DMS114 treated with DMSO at 0.1 percent for 48 hours (cell line): ENCODE data around the gene CROCC2.

ENCODE experiments used
- DNase-seq: peaks from one replicate; lab custom pipeline; 2025; ENCODE audit not compliant: unreplicated experiment; lab: John Stamatoyannopoulos, UW

Gene CROCC2

DNA sequence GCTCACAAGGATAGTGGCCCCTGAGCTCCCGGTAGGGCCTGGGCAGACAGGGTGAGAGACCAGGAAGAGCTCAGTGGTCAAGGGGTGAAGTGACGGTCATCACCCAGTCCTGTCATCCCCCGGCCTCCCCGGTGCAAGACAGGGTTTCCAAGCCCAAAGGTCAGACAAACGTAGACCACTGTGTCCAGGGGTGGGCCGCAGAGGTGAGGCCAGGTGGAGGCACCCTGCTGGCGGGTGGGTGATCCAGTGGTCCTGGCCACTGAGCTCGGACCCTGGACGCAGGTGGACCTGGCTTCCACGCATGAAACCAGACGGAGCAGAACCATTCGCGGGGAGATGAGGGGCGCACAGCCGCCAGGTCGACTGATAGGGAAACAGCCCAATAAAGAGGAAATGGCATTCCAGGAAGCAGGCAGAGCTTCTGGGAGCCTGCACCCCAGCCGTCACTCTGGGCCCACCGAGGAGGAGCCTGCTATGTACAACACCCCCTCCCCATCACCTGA is 77.9 kb downstream of the CROCC2 start:
- DNase-seq = no peak

DNA sequence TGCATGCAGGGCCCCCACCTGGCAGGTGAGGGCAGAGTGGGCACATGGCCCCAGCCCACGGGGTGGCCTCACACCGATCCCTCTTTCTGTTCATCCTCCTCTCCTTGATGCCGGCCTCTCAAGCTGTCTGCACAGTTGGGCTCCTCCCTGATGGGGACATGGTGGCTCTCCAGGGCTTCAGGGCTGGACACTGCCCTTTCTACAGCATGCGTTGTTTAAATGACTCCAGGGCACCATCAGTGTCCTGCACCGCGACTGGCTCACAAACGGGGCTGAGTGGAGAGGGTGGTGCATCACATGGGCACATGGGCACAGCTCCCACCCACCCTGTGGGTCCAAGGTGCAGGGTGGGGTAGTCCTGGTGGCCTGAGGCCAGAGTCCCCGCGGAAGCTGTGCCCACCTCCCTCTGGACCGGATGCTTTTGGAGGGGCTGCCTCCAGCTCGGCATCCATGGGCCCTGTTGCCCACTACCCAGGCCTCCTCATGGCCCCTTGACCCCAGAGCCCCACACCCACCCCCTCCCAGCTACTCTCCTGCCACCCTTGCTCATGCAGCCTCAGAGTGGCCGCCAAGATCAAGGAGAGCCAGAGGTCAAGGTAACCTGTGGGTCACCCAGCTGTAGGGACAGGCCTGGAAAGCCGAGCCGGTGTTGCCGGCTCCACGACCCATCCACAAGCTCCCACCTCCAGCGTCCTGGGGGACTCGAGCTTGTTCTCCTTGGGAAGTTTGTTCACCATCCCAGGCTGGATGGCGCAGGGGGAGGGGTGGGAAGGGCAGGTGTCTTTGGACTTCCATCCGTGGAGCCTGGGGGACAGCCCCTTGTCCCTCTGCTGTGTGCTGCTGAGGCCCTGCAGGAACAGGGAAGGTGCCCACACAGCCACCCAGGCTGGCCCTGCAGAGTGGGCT is 80.0 kb downstream of the CROCC2 start:
- no peak for DNase-seq

DNA sequence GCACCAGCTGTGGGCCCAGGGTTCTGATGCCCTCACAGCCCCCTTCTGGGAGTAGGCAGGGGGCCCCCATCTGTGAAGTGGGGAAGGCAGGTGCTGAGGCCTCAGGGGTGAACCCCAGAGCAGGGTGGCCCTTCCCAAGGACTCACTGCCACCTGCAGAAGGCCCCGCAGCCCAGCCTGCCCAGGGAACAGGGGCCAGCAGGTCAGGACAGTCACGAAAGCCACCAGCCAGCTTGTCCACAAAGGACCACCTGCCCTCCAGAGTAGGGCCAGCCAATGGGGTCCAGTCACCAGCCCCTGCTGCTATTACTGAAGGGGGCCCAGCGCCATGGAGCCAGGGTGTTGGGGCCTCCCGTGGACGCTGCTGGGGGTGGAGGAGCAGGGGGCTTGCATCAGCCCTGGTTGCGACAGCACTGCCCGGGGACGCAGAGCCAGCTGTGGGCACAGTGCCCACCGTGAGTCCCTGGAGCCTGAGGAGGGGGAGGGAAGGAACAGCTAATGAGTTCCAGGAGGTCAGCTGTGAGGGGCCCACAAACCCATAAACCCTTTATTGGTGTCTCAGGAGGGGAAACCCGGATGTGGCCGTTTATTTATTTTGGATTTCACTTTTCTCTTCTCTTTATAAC is 80.8 kb downstream of the CROCC2 start:
- DNase-seq = no peak

DNA sequence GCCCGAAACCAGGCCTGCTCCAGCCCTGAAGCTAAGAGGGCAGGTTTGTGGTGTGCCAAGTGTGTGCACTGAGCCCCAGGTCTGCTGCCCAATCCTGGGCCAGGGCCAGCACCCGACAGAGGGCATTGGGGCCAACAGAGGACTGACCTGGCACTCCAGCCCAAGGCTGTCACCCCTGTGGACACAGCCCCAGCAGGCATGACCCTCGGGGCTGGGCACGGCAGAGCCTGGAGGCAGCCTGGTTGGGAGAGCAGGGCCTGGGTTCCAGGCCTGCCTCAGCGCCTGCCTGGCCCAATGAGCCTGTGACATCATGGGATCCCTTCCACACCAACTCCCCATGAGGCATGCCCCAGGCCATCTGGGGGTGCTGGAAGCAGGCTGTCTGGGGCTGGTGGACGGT is 81.5 kb downstream of the CROCC2 start:
- DNase-seq = no peak

DNA sequence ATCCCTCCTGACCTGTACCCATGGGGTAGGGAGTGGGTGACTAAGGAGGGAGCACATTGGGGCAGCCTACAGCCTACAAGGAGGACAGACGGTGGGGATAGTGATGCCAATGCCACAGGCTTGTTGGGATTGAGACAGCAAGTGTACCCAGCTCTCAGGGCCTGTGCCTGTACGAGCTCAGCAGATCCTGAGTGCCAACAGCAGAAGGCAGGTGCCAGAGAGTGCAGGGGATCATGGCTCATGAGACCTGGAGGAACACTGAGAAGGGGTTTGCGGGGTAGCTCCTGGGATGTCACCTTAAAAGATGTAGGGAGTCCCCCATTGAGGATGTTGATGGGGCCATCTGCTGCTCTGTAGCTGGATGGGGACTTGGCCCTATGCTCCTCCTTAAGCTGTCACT is 82.0 kb downstream of the CROCC2 start:
- DNase-seq = no peak

DNA sequence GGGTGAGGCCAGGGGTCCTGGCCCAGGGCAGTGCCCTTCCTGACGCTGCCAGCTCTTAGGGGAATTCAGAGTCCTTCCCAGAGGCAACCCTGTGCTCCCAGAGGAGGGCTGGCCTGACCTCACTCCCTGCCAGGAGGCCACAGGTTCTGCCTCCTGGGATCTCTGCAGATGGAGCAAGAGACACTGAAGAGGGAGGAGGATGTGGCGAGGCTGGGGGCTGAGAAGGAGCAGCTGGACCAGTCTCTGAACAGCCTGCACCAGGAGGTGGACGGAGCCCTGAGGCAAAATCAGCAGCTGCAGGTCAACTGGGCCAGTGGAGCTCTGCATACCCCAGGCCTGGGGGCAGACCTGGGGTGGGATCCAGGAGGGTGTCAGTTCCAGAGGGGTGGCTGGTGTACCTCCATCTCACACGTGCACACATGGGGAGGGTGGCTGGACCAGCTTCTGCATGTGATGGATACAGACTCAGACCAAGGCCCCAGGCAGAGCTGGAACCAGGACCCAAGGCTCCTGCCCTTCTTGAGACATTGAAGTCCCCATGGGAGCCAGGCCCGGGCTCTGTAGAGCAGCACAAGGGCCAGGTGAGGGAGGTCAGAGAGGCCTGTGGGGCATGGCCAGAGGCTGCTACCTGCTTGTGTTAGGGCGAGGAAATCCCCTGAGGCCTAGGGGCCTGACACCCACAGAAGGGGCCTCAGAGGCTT is 82.6 kb downstream of the CROCC2 start:
- DNase-seq = no peak

DNA sequence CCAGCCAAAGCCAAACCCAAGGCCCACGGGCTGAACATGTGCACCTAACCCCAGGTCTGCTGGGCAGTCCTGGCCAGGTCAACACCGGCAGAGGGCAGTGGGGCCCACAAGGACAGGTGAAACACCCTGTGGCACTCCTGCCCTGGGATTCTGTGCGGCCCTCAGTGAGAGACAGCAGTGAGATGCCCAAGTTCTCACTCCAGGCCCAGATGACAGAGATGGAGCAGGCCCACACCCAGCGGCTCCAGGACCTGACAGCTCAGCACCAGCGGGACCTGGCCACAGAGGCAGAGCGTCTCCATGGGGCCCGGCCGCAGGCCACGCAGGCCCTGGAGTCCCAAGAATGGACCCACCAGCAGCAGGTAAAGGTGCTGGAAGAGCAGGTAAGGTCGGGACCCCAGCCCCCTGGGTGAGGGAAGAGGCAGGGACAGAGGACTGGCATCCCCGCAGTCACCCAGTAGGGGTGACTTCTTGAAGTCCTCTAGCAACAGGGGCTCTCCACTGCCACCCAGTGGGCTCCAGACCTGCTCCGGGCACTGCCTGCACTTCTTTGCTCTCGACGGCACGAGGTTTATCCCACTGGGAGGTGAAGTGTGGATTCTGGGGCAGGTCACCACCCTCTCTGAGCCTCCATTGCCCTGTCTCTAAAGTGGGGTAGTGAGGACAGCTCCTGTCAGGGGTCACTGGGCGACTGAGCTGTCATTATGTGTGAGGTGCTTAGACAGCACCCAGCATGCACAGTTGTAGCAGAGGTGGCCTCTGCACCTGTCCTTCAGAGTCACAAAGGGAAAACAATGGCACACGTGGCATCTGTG is 83.5 kb downstream of the CROCC2 start:
- DNase-seq = no peak

DNA sequence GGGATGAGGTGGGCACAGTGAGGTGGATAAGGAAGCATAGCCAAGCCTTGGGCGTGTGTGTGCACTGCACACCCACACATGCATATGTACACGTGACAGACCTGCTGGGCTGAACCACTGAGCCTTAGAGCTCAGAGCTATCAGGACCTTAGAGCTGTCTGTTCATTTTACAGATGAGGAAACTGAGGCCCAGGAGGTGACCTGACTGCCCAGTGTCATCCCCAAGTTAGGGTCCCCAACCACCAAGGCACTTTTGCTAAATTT is 84.1 kb downstream of the CROCC2 start:
- DNase-seq = no peak

DNA sequence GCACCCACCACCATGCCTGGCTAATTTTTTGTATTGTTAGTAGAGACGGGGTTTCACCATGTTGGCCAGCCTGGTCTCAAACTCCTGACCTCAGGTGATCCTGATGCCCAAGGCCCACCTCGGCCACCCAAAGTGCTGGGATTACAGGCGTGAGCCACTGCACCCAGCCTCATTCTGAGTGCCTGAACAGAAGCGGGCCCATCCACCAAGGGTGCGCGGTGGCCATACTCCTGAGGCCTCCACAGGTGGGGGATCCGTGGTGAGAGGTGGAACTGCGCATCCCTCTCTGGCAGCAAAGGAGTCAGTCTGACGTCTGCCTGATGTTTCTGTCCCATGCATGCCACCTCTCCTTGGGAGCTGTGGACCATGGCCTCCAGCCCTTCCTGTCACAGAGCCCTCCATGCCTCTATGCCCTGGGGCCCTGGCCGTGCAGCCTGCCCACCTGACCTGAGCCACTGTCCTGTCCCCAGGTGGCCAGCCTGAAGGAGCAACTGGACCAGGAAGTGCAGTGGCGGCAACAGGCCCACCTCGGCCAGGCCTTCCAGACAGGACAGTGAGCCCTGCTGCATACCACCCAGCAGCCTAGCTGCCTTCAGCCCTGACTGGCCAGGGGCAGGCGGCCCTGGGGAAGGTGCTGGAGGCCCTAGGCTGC is 84.7 kb downstream of the CROCC2 start:
- no peak for DNase-seq

DNA sequence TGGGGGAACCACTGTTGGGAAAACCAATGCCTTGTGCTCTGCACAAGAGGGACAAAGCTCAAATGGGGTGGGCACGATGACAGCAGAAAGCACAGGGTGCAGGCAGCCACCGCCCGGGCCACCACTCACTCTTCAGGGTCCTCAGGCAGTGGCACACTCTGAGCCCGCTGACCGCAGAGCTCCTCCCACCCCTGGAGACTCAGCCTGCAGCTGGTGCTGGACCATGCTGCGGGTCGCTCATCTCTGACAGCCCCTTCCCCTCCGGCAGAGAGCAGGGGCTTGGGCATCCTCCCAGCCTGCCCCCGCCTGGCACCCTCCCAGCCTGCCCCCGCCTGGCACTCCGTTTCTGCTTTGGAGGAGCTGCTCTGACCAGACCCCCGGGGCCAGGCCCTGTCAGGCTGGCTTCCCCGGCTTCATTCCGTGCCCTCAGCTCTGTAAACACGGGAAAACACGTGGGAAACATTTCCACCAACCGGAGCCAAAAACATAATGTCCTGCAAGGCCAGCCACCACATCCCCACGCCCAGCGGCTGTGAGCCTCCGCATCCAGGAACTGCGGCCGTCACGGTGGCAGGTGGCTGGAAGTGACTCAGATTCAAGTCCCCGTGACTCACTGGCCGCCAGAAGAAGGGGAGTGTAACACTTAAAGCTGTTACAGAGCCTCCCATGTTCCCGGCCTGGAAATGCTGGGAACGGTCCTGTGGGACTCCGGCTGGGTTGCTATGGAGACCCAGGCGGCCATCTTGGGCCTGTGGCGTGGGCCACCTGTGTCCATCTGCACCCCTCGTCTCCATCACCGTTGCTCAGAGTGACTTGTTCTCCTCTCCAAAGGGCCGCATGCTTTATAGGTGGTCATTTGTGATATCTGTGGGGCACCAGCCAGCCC is 85.5 kb downstream of the CROCC2 start:
- no peak for DNase-seq

DNA sequence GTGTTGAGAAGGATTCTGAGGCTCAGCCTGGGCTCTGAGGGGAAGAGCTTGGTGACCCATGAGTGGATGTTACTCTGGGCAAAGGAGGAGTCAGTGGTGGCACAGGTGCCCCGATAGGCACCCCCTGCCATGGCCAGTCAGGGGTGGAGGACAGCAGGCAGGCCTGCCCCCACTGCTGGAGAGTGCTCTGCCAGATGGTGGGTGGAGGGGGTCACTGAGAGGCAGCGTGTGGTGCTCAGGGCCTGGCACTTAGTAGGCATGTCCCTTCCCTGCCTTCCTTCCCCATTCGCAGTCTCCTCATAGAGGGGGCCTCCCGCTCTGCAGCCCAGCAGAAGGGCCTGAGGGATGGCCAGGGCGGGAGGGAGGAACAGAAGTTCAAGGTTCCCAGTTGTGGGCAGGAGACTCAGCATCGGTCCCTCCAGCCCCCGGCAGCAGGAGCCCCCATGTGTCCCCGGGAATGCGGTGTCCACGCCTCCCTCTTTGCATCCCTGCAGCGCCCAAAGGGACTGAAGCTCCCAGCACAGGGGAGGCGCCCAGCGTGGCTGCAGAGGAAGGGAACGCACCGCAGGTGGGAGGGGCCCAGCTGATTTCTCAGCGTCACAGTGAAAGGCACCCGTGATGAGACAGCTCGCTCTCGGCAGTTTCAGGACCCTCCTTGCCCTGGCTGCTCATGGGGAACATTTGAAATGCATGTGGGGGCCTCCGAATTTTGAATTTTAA is 86.6 kb downstream of the CROCC2 start:
- DNase-seq = no peak

DNA sequence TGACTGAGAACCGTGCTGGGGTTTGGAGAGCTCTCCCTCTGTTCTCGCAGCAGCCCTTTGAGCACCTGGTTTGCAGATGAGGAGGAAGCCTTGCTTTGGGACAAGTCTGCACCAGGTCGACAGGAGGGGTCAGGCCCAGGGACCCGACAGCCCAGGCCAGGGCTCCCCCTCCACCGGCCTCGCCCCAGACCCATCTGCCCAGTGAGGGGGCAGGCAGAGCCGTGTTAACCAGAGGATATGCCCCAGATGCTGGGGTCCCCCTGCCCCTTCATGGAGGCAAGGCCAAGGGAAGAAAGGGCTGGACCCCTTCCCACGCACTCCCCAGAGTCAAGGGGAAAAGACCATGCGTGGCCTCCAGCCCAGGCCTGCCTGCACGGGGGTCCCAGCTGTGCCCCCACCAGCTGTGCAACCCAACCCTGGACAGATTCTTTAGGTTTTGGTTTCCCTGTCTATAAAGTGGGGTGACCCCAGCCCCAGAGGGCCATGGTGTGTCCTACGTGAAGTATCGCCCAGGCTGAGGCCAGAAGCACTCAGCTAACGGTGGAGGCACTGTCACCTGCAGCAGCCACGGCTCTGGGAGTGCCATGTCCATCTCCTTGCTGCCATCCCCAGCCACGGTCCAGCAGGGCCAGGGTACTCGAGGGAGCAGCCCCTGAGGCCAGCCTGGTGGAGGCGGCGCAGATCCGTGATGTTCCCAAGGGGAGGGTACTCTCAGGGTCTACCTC is 87.5 kb downstream of the CROCC2 start:
- DNase-seq = no peak

DNA sequence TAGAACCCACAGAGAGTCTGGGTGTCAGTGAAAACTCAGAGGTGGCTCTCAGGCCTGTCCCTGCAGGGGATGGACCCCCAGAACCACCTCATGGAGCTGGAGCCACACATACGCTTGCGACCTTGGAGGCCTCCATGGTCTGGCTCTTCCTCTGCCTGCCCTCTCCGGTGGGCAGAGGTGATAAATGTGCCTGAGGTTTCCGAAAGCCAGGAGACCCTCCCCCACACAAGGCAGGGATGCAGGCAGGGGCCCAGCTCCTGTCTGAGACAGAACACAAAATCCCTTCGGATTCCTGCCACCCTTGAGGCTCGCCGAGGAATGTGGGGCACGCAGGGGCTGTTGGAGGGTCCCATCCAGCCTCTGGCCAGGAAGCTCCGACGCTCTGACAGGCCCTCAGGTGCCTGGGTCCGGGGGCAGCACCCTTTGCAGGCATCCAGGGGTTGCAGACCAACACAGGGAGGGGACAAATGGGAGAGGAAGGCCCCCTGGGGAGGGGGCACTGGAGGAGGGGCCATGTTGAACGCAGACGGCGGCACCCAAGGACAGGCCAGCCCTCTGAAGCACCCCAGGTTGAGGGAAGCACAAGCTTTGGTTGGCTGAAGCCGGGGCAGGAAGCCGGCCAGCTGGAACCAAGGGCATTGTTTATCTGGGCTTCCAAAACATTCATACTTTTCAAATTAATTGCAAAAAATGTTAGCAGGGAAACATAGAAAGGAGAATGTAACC is 88.2 kb downstream of the CROCC2 start:
- DNase-seq = no peak

DNA sequence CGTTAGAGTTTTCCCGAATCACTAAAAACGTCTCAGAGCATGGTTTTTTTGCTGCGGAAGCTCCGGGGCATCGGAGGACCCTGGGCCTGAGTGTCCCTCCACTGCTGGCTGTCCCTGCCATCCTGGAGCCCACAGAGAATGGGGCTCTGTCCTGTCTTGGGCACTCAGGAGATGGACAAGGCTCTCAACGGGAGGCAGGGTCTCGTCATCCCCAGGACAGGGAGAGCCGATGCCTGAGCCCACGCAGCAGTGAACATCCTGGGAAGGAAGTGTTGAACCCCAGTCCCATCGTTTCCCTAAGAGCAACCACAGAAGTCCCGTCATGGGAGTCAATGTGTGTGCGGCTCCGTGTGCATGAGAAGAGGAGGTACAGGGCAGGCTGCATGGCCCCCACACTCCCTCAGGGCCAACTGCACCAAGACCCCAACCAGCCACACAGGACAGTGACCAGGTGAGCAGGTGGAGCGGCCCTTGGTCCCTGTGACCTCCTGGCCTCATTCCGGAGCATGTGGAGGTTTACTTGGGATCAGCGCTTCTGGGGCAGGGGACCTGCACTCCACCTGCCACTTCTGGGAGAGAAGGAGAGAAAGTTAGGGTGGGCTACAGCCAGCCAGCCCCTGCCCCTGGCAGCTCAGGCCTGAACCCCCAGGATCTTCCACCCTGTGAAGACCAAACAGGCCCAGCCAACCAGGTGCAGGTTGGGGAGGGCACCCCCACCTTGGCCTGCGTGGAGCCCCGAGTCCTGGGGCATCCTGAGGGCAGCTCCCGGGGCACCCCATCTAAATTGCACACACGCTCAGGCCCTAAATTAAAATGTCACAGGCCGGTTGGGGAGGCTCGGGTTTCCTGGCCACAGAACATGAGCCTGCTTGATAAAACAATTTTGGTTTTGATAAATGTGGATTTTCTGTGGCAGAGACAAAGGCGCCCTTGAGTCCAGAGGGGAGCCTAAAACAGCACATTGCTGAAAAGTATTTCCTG is 89.2 kb downstream of the CROCC2 start:
- no peak for DNase-seq

DNA sequence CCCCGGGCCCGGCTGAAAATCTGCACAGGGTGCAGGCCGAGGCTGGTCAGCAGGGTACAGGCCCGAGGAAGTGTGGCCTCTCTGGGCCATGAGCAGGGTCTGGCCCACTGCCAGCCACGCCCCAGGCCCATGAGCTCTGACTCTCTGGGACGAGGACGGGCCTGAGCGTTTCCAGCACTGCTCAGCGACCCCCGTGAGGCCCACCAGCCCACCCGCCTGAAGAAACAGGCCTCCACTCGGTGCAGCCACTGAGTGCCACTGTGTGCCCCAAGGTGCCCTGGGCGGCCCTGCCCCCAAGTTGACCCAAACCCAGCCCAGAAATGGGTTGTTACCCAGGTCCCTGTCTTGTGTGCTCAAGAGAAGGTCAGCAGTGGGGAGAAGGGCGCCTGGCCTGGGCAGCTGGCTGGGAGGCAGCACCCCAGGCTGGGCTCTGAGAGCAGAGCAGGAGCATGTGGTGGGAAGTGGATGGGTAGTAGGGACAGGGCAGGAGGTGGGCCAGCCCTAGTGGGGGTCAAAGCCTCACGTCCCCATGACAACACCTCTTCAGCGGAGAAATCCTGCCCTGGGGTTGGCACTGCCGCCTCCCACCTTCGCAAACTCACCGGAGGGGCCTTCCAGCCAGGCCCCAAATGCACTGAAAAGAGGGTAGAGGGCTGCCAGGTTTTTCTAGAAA is 90.2 kb downstream of the CROCC2 start:
- no peak for DNase-seq

DNA sequence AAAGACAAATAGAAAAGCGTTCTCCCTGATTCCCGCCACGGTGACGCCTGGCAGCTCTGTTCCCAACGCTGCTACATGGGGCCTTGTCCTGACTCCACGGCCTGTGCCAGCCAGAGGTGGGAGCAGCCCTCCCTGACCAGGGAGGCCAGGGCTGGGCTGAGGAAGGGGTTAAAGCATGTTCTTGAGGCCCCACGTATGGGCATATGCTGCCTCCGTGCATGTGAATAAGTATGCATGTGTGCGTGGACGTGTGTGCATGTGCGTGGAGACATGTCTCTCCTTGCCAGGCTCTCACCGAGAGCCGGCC is 90.7 kb downstream of the CROCC2 start:
- no peak for DNase-seq
